Ramos (cell line): Measurements from ENCODE around the gene LNX1.

Experiments used
- in situ Hi-C: fragments of 300-500 bp; cut with MboI; formaldehyde crosslinking; loops from one replicate; pipeline ENCODE4 v1.14.3; 2022; ENCODE audit warnings: low sequenced_read_pairs; ENCODE audit not compliant: unreplicated experiment

The LNX1 gene

DNA sequence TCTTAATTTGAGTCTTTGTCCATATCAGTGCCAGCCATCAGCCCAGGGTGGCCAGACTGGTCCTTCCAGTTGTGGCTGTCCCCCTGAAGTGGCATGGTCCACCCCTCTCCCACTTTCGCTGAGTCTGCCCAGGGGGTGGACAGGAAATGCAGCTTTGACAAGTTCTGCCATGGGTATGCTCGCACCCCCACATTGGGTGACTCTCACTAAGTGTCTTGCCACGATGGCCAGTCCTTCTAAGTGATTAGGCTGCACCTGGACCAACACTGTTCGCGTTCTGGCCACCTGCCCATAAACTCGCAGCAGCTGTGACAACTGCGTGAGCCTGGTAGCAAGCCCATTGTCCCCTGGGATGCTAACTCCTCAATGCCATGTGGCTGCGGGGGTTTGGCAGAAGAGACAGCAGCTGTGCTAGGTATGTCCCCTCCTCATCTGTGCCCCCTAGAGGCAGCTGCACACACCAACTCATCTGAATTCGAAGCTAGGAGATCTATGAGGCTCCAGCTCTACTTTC lies 10.0 kb upstream of the LNX1 start:
- in situ Hi-C loops: no loop called here

DNA sequence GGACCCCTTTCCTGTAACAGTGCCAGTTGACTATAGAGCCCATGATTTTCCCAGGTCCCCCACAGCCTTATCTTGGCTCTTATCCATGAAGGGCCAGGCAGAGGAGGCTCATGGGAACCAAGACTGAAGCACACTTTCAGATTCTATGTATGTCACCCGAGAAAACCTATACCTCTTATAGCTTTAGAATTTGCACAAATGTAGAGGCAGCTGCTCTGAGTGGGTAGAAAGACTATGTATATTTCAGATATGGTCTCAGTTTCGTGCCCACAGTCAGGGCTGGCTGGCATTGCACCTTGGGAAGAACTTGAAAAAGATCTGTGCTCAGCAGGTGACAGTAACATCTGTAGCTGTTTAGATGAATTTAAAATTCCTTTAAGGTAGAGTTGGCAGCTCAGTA lies 8.3 kb upstream of the LNX1 start:
- in situ Hi-C loops: no loop called here

DNA sequence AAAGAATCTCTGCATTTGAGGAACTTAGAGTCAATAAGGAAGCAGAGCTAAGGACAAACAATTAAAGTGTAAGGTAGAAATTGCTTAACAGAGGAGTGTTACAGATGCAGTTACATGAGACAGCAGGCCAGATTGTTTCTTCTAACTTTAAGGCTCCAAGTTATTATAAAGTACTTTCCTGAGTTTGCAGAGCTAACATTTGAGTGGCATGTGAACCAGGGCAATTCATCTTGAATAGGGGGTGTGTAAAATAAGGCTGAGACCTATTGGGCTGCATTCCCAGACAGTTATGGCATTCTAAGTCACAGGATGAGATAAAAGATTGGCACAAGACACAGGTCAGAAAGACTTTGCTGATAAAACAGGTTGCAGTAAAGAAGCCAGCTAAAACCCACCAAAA lies 7.6 kb upstream of the LNX1 start:
- in situ Hi-C loops: no loop called here

DNA sequence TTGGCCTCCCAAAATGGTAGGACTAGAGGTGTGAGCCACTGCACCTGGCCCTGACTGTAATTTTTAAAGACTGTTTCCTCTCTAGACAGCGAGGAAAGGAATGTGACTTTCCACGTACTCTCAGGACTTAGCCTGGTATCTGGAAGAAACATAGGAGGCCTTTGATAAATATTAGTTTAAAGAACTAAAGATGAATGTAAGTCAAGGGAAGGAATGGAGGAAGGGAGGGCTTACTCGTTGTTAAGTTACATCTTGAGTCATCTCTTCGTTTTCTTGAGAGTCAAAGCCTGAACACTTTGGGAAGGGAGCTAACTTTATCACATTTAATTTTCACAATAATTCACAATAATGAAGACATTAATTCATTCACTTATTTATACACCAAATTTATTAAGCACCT lies 7.2 kb upstream of the LNX1 start:
- in situ Hi-C loops: no loop called here

DNA sequence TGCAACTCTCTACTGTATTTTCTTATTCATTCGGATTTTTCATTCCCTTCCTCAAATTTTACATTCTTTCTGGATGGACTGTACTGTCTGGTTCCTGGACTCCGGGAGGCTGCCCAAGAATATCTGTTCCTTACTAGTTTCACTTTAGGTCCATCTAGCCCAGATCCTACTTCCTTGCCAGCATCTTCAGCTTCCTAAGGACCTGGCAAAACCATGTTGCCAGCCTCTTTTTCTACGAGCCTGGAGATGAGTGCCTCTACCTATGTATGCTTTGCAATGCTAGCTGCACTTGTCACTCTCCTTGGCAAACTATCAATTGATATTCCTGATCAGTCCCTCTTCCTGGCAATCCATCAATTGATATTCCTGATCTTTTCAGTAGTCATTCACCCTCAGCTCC lies 5.6 kb upstream of the LNX1 start:
- in situ Hi-C loops: no loop called here

DNA sequence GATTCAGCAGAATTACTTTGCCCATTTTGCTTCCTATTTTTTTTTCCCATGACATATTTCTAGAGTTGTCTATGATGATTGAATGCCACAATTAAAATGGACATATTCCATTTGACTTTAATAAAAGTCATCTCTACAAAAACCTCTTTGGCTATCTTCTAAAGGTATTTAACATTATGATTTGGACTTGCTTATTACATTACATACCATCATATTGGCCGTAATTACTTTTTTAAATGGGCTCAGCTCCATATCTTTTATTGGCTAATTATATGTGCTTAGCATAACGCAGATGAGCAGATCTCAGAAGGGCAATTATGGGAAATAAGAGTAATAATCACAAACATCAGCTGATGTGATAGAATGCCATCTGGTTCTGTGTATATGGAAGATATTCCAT lies 4.5 kb upstream of the LNX1 start:
- in situ Hi-C loops: no loop called here

DNA sequence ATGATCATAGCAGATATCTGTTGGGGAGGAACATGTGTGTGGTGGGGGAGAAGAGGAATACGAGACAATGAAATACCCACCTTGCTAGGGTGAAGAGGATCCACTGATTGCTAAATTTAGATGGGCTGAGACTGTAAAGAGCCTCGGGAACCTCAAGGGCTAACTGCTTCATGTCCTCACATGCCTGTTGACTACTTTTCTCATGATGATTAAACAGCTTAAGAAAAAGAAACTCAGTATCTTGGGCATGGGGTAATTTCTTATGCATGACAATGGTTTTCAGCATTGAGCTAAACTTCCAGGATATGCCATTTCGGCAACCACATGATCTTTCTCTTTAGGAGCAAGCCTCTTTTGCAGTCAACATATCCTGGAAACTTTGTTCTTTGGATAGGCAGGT lies 3.9 kb upstream of the LNX1 start:
- in situ Hi-C loops: no loop called here

DNA sequence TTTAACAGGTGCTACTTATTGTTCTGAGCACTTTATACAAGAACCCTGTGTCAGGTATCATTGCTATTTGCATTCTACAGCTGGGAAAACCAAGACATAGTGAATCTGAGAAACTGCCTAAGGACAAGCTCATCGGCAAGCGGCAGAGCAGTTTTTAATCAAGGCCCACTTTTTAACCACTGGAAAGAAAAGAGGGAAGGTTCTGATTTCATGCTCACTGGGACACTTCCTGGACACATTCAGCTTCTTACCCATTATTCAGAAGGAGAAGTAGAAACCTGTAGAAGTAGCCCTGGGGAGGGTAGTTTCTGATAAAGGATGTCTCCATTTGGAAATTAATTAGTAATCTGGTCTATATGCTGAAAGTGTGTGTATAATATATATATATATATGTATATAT lies 2.5 kb upstream of the LNX1 start:
- in situ Hi-C loops: no loop called here

DNA sequence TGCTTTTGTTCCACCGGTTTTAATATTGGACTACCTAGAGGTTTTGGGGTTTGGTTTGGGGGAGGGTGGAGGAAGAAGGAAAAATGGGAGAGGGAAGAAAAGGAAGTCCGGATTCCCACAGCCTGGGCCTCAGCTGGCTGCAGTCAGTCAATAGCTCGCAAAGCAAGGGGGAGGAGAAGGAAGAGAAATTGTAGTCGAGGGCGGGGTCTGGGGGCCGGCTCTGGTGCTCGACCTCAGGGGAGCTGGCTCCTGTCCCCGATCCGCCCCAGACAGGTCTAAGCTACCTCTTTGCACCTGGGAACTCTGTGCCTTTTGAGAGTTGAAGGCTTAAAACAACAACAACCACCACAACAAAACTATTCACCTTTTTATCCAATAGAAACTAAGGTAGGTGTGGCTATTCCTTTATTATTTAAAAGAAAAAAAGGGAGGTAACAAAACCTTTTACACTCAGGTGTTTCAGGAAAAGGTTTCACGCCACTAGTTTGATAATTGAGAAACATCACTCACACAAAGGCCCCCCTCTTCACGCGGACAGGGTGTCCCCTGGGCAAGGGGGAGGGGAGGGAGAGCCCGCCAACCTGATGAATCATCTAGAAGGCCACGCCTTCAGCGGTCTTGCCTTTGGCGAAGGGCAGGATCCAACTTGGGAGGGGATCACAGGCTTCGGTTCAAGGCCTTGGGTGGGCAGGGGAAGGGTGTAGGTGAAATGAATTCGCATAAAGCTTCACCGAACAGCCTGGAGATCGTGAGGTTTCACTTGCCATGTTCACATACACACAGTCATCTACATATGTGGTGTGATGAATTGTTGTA lies 1.6 kb upstream of the LNX1 start:
- in situ Hi-C loops: no loop called here

DNA sequence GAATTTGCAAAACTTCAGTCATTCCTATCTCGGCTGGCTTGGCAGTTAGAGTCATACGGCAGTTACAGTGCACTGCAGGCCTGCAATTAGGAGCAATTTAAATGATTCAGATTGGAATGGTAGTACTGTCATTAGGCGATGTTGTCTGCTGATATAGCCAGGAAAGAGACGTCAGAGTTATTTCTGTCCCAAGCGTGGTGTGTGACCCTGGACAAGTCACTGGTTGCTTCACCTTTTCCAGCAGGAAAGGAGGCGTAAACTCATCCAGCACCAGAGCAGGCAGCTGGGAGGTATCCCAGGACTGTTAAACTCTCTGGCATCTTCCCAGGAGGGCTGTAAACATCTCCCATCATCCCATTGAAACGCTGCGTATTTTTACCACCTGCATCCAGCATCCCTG lies 836 bp upstream of the LNX1 start:
- in situ Hi-C loops: no loop called here

DNA sequence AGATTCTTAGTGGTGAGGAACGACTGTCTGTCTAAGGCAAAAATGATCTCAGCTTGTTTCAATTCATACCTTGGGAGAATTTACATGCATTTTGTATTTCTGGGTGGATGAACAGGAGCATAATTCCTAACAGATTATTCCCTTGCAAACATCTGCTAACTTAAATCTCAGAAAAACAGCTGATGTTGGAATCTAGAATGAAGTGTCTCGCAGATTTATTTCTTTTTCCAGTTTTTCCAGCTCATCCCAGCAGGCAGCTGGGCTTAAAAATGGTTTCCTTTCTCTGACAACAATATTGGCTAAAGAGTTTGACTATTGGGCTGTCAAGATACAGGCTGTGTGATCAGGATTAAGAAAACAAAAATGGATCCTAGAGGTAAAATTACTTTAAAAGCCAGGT lies 1.1 kb downstream of the LNX1 start:
- in situ Hi-C loops: no loop called here

DNA sequence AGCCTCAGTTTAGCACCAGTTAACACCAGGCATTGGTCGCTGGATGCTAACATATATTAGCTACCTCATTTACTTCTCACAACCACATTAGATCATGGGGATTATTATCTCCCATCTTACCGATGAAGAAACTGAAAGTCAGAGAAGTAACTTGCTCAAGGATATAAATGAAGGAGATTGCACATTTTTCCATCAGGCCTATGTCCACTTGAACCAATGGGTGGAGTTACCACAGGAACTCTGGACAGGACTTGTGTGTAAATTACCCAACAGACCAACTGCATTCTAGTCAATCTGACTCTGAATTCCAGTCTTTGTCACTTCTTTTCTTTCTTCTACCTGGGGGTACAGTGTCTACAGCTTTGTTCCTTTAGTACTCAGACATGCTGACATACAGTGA lies 1.8 kb downstream of the LNX1 start:
- in situ Hi-C loops: no loop called here

DNA sequence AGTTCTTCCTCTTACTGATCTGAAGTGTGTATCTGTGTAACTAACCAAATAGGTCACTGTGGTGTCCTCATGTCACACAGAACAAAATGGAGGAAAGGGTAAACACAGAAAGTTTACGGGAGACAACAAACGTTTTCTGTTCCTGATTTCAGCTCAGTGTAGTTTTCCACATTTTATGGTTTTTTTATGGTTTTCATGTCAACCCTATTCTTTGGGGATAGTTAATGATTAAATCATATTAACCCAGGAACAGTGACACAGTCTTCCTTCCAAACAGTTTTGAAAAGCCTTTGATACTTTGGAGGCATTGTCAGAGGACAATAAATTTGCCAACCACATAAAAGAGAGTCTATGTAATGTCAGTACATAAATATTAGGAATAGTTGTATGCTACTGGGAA lies 4.2 kb downstream of the LNX1 start:
- in situ Hi-C loops: no loop called here

DNA sequence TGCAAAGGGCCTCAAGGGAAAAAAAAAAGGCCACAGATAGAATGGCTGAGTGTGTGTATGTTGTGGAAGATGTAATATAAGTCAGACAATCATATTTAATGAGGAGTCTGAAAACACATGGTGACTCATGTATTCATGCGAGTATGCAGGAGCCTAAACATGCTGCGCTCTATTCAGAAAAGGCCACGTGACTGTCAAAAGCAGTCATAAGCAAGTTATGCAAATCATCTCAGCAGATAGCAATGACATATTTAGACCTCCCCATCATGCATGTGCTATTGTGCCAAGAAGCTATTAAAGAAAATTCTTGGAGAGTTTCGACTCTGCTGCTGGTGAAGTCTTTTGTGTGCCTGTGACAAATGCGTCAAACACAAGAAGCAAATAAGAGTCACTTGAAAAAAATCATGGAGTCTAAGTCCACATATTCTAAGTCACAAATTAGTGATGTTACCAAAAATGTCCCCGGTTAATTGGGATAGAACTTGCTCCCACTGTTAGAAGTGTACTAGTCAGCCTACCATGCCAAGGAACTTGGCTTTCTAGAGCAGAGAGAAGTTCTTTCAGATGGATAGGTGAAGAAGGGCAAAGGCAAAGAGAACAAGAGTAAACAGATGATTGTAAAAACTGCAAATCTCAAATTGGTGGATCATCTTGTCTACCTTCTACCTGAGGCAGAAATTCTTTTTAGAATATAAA lies 5.0 kb downstream of the LNX1 start:
- in situ Hi-C loops: no loop called here

DNA sequence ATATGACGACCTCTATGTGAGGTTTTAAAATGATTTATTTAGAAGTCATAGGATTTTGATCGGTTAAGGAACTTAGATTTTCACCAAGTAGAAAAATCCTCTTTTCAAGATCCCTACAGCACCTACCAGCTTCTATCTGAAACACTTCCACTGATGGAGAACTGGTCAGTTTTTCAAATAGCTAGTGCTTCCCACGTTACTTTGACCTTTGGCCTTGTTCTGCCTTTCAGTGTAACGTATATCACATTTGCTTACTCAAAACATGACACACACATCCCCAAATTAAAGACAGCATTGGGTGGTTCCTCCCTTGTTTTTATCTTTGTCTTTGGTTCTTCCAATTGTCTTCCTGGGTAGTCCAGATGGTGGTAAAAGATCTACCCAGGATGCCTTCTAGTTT lies 6.6 kb downstream of the LNX1 start:
- in situ Hi-C loops: no loop called here

DNA sequence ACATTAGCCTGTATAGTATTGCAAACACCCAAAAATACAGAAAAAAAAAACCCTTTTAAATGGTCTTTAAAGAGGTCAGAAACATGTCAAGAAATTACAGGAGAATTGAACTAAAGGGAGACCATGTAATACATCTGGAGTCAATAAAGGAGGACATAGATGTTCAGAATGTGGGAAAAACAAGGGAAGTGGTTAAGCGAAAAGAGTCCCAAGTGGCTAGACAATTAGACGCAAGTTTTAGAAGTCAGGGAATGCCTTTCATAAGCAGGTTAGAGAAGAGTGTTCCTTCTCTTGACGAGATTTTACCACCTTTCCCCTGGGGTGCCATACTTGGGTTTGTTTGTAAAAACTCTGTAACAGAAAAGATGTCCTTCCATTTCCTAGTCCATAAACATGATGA lies 7.8 kb downstream of the LNX1 start:
- in situ Hi-C loops: no loop called here

DNA sequence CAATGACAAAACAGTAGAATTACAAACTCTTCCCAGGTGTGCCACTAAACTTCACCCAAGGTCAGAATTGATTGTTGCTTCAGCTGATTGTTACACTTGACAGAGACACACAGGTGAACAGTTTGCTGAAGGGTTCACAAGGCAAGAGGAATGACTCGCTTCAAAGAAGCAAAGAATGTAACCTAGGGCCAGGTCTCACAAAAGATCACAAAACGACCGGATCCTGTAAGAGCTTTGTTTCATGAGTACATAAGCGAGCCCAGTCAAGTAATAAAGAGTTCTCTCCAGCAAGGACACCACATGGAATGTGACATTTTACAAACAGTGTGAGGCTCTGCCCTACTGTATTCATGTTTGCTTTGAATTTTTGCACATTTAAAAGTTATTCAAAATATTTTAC lies 9.1 kb downstream of the LNX1 start:
- in situ Hi-C loops: no loop called here

DNA sequence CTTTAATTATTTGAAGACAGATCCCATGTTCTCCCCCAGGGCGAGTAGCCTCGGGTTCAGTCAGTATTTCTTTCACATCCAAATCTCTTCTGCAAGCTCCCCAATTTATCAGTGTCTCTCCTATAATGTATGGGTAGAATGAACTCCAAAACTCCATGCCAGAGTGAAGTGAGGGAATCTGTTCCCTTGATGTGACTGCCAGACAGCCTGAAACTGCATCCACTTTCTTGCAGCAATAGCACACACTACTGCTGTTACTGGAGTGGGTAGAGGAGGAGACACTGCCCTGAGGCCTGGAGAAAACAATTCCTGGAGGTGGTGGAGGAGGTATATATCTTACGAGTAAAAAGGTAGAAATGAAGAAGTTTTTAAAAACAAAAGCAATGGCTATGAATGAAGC lies 11.0 kb downstream of the LNX1 start:
- in situ Hi-C loops: no loop called here

DNA sequence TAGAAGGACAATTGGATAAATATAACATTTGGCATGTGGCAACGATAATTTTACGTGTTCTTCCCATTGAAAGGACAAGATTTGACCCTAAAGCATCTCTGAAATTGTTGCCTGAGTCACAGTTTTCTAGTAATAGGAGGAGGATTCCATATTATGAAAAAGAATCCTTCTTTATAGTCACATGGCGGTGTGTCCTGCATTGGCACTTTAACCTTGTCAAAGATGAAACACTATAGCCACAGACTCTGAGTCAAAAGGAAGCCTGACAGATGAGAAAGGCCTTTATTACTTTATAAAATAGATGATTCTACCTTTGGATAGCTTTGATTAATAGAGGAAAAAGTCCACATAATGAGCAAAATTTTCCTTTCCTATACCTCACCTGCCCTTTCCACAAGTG lies 11.5 kb downstream of the LNX1 start:
- in situ Hi-C loops: no loop called here

DNA sequence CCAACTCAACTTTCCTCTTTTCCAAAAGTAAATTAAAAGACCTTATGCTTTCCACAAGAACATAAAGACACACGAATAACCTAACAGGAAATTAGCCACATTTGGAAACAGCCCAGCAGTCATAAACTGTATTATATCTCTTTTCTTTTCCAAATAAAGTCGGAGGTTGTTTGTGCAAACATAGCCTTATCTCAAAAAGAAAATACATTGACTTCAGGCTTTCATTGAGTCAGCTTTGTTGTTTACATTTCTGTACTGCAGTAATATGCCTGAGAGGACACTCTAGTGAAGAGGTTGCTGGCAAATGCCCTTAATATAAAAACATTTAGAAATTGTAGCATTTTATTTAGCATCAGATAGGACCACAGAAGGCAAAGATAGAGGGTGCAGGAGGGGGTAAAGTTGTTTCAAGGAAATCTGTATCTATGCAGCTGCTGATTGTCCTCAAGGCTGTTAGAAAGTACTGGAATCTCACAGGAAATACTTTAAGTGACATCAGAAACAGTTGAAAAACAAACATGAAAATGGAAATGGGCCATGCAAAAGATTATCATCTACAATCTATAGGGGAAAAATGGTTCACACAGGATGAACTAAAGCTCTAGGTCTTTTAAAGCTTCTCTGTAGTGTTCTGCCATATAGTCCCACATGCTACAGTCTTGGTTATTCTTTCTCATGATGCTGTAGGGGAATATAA lies 14.5 kb downstream of the LNX1 start:
- in situ Hi-C loops: no loop called here

DNA sequence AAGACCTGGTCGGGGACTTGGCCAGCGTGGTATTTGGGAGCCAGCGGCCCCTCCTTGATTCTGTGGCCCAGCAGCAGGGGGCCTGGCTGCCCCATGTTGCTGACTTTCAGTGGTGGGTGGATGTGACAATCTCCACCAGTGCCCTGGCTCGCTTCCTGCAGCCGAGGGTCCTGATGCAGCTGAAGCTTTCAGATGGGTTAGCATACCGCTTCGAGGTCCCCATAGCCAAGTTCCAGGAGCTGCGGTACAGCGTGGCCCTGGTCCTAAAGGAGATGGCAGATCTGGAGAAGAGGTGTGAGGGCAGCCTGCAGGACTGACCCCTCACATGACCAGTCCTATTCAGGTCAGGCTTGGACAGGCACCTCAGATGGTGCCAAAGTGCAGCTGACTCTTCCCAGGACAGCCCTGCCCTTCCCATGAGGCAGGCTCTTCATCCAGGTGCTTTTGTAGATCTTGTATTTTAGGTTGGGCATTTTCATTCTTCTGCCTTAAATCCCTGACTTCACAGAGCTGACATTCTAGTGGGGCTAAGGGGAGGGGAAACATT lies 15.1 kb downstream of the LNX1 start:
- in situ Hi-C loops: no loop called here
